ENCODE results near the gene MECR.
"Not testable (repeated sequence)": the region's sequence is repeated elsewhere in the genome, so short reads cannot be mapped to it uniquely, and the experiment has no call there.

MECR gene

GRCh38 chr1:29235955-29236711, 5.4 kb upstream of the MECR start, which contains the start of gene PTPRU:
Gene PTPRU, plus strand, starts transcription at chr1:29236522. Its CDS starts 123 bp downstream, at chr1:29236645.
- DNase-seq (ENCODE audit: low spot score) = peak; percentile 90

GRCh38 chr1:29234881-29235280, 4.1 kb upstream of the MECR start:
- DNase-seq (ENCODE audit: low spot score) = not testable (repeated sequence)

- DNase-seq (ENCODE audit: low spot score) = no peak
These were observed 3.7 kb upstream of the MECR start for GRCh38 chr1:29234471-29234870.

- no peak for DNase-seq (ENCODE audit: low spot score)
These were observed 3.0 kb upstream of the MECR start for GRCh38 chr1:29233693-29234092.

- no peak for DNase-seq (ENCODE audit: low spot score)
These were observed 1.7 kb upstream of the MECR start for GRCh38 chr1:29232387-29232786.

- DNase-seq (ENCODE audit: low spot score) = no peak
These were observed 556 bp downstream of the MECR start for GRCh38 chr1:29230204-29230552.

- no peak for DNase-seq (ENCODE audit: low spot score)
These were observed 3.2 kb downstream of the MECR start for GRCh38 chr1:29227511-29227910.

GRCh38 chr1:29225361-29225760, 5.4 kb downstream of the MECR start:
- DNase-seq (ENCODE audit: low spot score) = no peak

- no peak for DNase-seq (ENCODE audit: low spot score)
These were observed 6.3 kb downstream of the MECR start for GRCh38 chr1:29224356-29224837.

- no peak for DNase-seq (ENCODE audit: low spot score)
These were observed 7.2 kb downstream of the MECR start for GRCh38 chr1:29223521-29223920.

- DNase-seq (ENCODE audit: low spot score) = no peak
These were observed 8.0 kb downstream of the MECR start for GRCh38 chr1:29222686-29223085.

GRCh38 chr1:29222260-29222659, 8.5 kb downstream of the MECR start:
- DNase-seq (ENCODE audit: low spot score) = not testable (repeated sequence)

GRCh38 chr1:29221296-29221695, 9.4 kb downstream of the MECR start:
- DNase-seq (ENCODE audit: low spot score) = no peak

- DNase-seq (ENCODE audit: low spot score) = no peak
These were observed 12.5 kb downstream of the MECR start for GRCh38 chr1:29218223-29218622.

GRCh38 chr1:29217633-29218032, 13.1 kb downstream of the MECR start:
- DNase-seq (ENCODE audit: low spot score) = no peak

- no peak for DNase-seq (ENCODE audit: low spot score)
These were observed 17.7 kb downstream of the MECR start for GRCh38 chr1:29213055-29213454.

- DNase-seq (ENCODE audit: low spot score) = no peak
These were observed 19.4 kb downstream of the MECR start for GRCh38 chr1:29211086-29212030.

- no peak for DNase-seq (ENCODE audit: low spot score)
These were observed 20.3 kb downstream of the MECR start for GRCh38 chr1:29210278-29211085.

GRCh38 chr1:29209173-29209572, 21.6 kb downstream of the MECR start:
- DNase-seq (ENCODE audit: low spot score) = no peak

GRCh38 chr1:29208442-29208841, 22.3 kb downstream of the MECR start:
- DNase-seq (ENCODE audit: low spot score) = no peak

- DNase-seq (ENCODE audit: low spot score) = peak; percentile 89
These were observed 28.0 kb downstream of the MECR start for GRCh38 chr1:29202584-29203340.
